Hepatocyte (in vitro differentiated cells): ENCODE measurements around the gene TXNDC11.

Source experiments
- CTCF ChIP-seq: fragments of 200-600 bp; sonication (generic); IDR thresholded peaks from 2 replicates; pipeline ENCODE4 v1.5.1; 2016; ENCODE audit warnings: antibody characterized with exemption, mild to moderate bottlenecking; ENCODE audit not compliant: poor library complexity
- EZH2 ChIP-seq: fragments of 200-600 bp; sonication (generic); IDR thresholded peaks from 2 replicates; pipeline ENCODE4 v1.6.1; 2016; ENCODE audit warnings: antibody characterized with exemption, mild to moderate bottlenecking, borderline replicate concordance

DNA sequence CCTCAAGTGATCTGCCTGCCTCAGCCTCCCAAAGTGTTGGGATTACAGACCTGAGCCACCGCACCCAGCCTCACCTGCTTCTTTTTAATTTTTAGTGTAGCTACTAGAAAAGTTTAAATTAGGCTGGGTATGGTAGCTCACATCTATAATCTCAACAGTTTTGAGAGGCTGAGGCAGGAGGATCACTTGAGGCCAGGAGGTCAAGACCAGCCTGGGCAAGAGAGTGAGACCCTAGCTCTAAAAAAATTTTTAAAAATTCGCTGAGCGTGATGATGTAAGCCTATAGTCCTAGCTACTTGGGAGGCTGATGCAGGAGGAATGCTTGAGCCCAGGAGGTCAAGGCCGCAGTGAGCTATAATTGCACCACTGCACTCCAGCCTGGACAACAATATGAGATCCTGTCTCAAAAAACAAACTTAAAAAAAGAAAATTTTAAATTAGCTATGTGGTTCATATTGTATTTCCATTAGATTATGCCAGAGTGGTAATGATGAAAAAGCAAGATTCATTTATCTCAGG lies 34.9 kb downstream of the TXNDC11 start:
- TF ChIP-seq EZH2, result no peak
- TF ChIP-seq CTCF, result no peak
